K562 (cell line): Measurements from ENCODE around the gene GUCA1A. TPM values are rescaled to one million over a fixed set of nuclear protein-coding genes. Genes with fewer than 3 reads are reported as not detected.

Source experiments
- ATAC-seq: fragments of 200-7000 bp; cut with Tn5 transposase; 3 replicates; pipeline ENCODE4 v1.9.1; 2020; ENCODE audit warnings: moderate library complexity
- BruUV-seq: library from RNA; stranded (reverse); fragments of 400-500 nt; replicated peaks from 2 replicates; lab custom pipeline; 2021; lab: Mats Ljungman, UMichigan
- CTCF ChIA-PET: fragments of 300-600 bp; formaldehyde crosslinking; extraction: SDS; loops from one replicate; lab custom pipeline; 2021; ENCODE audit warnings: low intra/inter-chr PET ratio; lab: Yijun Ruan, JAX
- POLR2A ChIA-PET: fragments of 300-600, 350-650 bp; sonication (Branson Sonifier 250); formaldehyde crosslinking; extraction: SDS; loops from one replicate; lab custom pipeline; 2021; ENCODE audit warnings: antibody characterized with exemption, inconsistent platforms; lab: Yijun Ruan, JAX
- DNase-seq, 4 experiments: peaks; one replicate each; pipeline versions ENCODE4 v3.0.0 to v3.0.0-alpha.2; 2011 to 2018; ENCODE audit warnings: low spot score in 3 of 4, mixed read lengths in 3 of 4; ENCODE audit errors: extremely low read depth in 1 of 4
- FAIRE-seq: peaks from 2 replicates; lab custom pipeline; 2011; peaks lifted over from hg19 to GRCh38; lab: Jason Lieb, UNC
- H2AFZ ChIP-seq: 2 replicates; pipeline ENCODE4 v1.6.0; 2011; ENCODE audit warnings: low read depth, low read length, control low read depth, inconsistent platforms
- H3K27ac ChIP-seq: fragments of 200-600 bp; 3 replicates; pipeline ENCODE4 v1.8.0; 2011; ENCODE audit warnings: low read depth, mild to moderate bottlenecking, control low read depth, inconsistent platforms, low read length, moderate library complexity, mixed read lengths; ENCODE audit errors: extremely low read depth
- H3K27me3 ChIP-seq, 2 experiments: fragments of 300-600 bp in 1 of 2; 2 replicates in 1 of 2; 3 replicates in 1 of 2; pipeline versions ENCODE4 v1.6.0 to v1.8.0; 2011; ENCODE audit warnings: inconsistent platforms in 2 of 2, low read length in 2 of 2, mild to moderate bottlenecking in 1 of 2, mixed read lengths in 1 of 2, moderate library complexity in 1 of 2; ENCODE audit not compliant: control insufficient read depth in 2 of 2, insufficient read depth in 2 of 2
- H3K36me3 ChIP-seq: fragments of 300-600 bp; 3 replicates; pipeline ENCODE4 v1.8.0; 2011; ENCODE audit warnings: mild to moderate bottlenecking, low read length, inconsistent platforms; ENCODE audit not compliant: control insufficient read depth, insufficient read depth
- H3K4me1 ChIP-seq, 2 experiments: fragments of 200-600 bp in 1 of 2; replicated peaks in 1 of 2; 2 replicates in 1 of 2; 3 replicates in 1 of 2; pipeline versions ENCODE4 v1.5.1 to v1.8.0; 2011; ENCODE audit warnings: inconsistent platforms in 2 of 2, low read length in 2 of 2, mild to moderate bottlenecking in 1 of 2, mixed read lengths in 1 of 2, moderate library complexity in 1 of 2; ENCODE audit not compliant: control insufficient read depth in 2 of 2, insufficient read depth in 2 of 2
- H3K4me2 ChIP-seq: 2 replicates; pipeline ENCODE4 v1.6.1; 2011; ENCODE audit warnings: low read length, control low read depth, inconsistent platforms, mixed read lengths; ENCODE audit not compliant: insufficient read depth
- H3K4me3 ChIP-seq: fragments of 200-600 bp; sonication (generic), shearing (Covaris generic); 2 replicates; pipeline ENCODE4 v1.5.1; 2016; ENCODE audit warnings: control low read depth, inconsistent platforms
- H3K79me2 ChIP-seq: fragments of 200-600 bp; 3 replicates; pipeline ENCODE4 v1.8.0; 2011; ENCODE audit warnings: low read length, inconsistent platforms; ENCODE audit not compliant: control insufficient read depth, insufficient read depth
- H3K9ac ChIP-seq, 2 experiments: 2 replicates each; pipeline versions ENCODE4 v1.6.0 to v1.6.1; 2011; ENCODE audit warnings: low read depth in 2 of 2, low read length in 2 of 2, control low read depth in 1 of 2, inconsistent platforms in 1 of 2, mild to moderate bottlenecking in 1 of 2, mixed read lengths in 1 of 2; ENCODE audit not compliant: insufficient read depth in 1 of 2
- H3K9me1 ChIP-seq: one replicate; pipeline ENCODE4 v1.6.0; 2011; ENCODE audit warnings: inconsistent platforms, mild to moderate bottlenecking, low read length, moderate library complexity; ENCODE audit not compliant: control insufficient read depth, insufficient read depth
- H3K9me3 ChIP-seq: replicated peaks from 2 replicates; pipeline ENCODE4 v1.5.1; 2011; ENCODE audit warnings: low read depth, low read length, inconsistent platforms; ENCODE audit not compliant: control insufficient read depth, insufficient read depth
- H4K20me1 ChIP-seq: replicated peaks from 2 replicates; pipeline ENCODE4 v1.6.1; 2011; ENCODE audit warnings: low read length, inconsistent platforms, mixed read lengths; ENCODE audit not compliant: control insufficient read depth, insufficient read depth
- CAMTA2 ChIP-seq: fragments of 250-450 bp; sonication (Bioruptor Pico); conservative IDR thresholded peaks from 2 replicates; pipeline ENCODE4 v1.5.1; 2022
- CEBPG ChIP-seq, 3 experiments: fragments of 200-800 bp in 1 of 3; sonication (Bioruptor generic) in 1 of 3; sonication (generic) in 1 of 3; formaldehyde crosslinking in 1 of 3; IDR thresholded peaks in 2 of 3; conservative IDR thresholded peaks in 1 of 3; 2 replicates each; pipeline versions ENCODE4 v1.6.1 to v1.8.0; 2016 to 2022; ENCODE audit warnings: missing compliant biosample characterization in 2 of 3, missing genetic modification characterization in 2 of 3, mild to moderate bottlenecking in 1 of 3, missing genetic modification reagents in 1 of 3
- CREB3L1 ChIP-seq: fragments of 450-650 bp; IDR thresholded peaks from 2 replicates; pipeline ENCODE4 v1.6.1; 2014; ENCODE audit warnings: low read depth, mild to moderate bottlenecking, moderate library complexity, borderline replicate concordance
- TBP ChIP-seq: optimal IDR thresholded peaks from 2 replicates; pipeline ENCODE3; 2011; ENCODE audit warnings: low read depth, low read length, improper control_type of control experiment
- ZNF124 ChIP-seq: sonication (generic); formaldehyde crosslinking; IDR thresholded peaks from 2 replicates; pipeline ENCODE4 v1.8.1; 2022; ENCODE audit warnings: missing genetic modification reagents
- ZNF133 ChIP-seq: fragments of 250-450 bp; sonication (Bioruptor Pico); IDR thresholded peaks from 2 replicates; pipeline ENCODE4 v1.4.0; 2020; ENCODE audit warnings: mild to moderate bottlenecking
- ZNF384 ChIP-seq: IDR thresholded peaks from 2 replicates; pipeline ENCODE4 v1.6.1; 2012; ENCODE audit warnings: low read depth, low read length, improper control_type of control experiment
- WGBS: fragments of 100-300 bp; shearing (Covaris generic); methylation state at CpG from one replicate; pipeline ENCODE4 v1.1.6; 2016; ENCODE audit warnings: low coverage, mixed read lengths; ENCODE audit not compliant: insufficient coverage; ENCODE audit errors: missing lambda C conversion rate; 5-methylcytosine and 5-hydroxymethylcytosine counted together
- in situ Hi-C: fragments of 300-500 bp; cut with MboI; formaldehyde crosslinking; loops from 4 replicates; pipeline ENCODE4 v1.15.0; 2018; ENCODE audit warnings: inconsistent platforms, mixed read lengths
- intact Hi-C: fragments of 100-400 bp; cut with micrococcal nuclease; formaldehyde crosslinking; loops from 2 replicates; pipeline ENCODE4 v1.14.2; 2022
- polyA plus RNA-seq, 8 experiments: library from polyadenylated mRNA; depleted of rRNA in 4 of 8; stranded (reverse) in 5 of 8; unstranded in 3 of 8; fragments of >200 nt; fragmentation: Nextera tagmentation in 2 of 8; fragmentation: Illumina TruSeq in 1 of 8; extraction: Ambion mirVana in 2 of 8; extraction: Trizol in 1 of 8; gene quantifications; 2 replicates each; pipeline versions ENCODE4 v1.2.1 to v1.2.3, GENCODE V29; 2011 to 2014; ENCODE audit warnings: inconsistent platforms in 1 of 8, missing spikeins in 1 of 8
- total RNA-seq, 7 experiments: library from RNA; depleted of rRNA in 6 of 7; stranded (reverse); fragments of >200 nt in 6 of 7; fragmentation: Illumina TruSeq in 2 of 7; extraction: Trizol in 2 of 7; gene quantifications; 2 replicates each; pipeline versions ENCODE4 v1.2.1 to v1.2.3, GENCODE V29; 2011 to 2021; ENCODE audit warnings: low replicate concordance in 1 of 7

GUCA1A gene
- total and polyA plus RNA-seq, 9 of the 15 experiments (the other 6 are each of a cell fraction or from before 2014, with no cell fraction given) = not detected

GRCh38 chr6:42155293-42155692, 17.9 kb upstream of the GUCA1A start:
- in situ Hi-C loops (no loop called here), intact Hi-C loops (no loop called here)
- ChIA-PET POLR2A (interaction anchor here (0.6 to 0.9 kb wide), 3 partner anchors 68 to 380 kb away, joined by 3 to 4 read pairs (median 3); no protein-coding TSS in a partner anchor), CTCF (no interaction called here)
- Histone ChIP-seq H3K36me3 (no peaks in the 10 kb centered on the region; the same call in 2 of the 3 replicates), H3K4me2 (no peak overlapping the region), H2AFZ (no peak overlapping the region), H4K20me1 (no peaks in the 10 kb centered on the region), H3K27me3 (peaks cover 3 to 29% of the 10 kb centered on the region in 2 experiments; a peak in 4 of 5 replicates), H3K9me1 (no peaks in the 10 kb centered on the region), H3K27ac (no peak overlapping the region), H3K9ac (0 out of 4 replicates have a peak overlapping the region, but pooled peaks of 1 of the 2 experiments have one; percentile 13), H3K4me3 (no peak overlapping the region), H3K79me2 (no peaks in the 10 kb centered on the region), H3K4me1 (peaks cover 0 to 7% of the 10 kb centered on the region in 2 experiments; a peak in 3 of 5 replicates), H3K9me3 (no peaks in the 10 kb centered on the region)
- DNase-seq (no peak), ATAC-seq (no peak), FAIRE-seq (no peak)
- TF ChIP-seq ZNF384 (no peak), CAMTA2 (CRISPR knock-in tag) (no peak), CEBPG (CRISPR knock-in tag; IDR thresholded peaks at IDR 0.05) (0 out of 2 replicates have a peak, but pooled peaks have one; percentile 52), CEBPG (tag; conservative IDR thresholded peaks at IDR 0.05 in 1 of 2, IDR thresholded peaks at IDR 0.05 in 1 of 2) (0 out of 4 replicates have a peak, but pooled peaks of 1 of the 2 experiments have one; percentile 7), ZNF124 (no peak)
- BruUV-seq = no TSS peak
- 19% methylated on average over 4 of the region's 4 CpGs for WGBS

GRCh38 chr6:42156638-42157037, 16.5 kb upstream of the GUCA1A start:
- H3K9ac ChIP-seq = peak overlapping the region in 1 of 2 experiments; percentile 75; a peak in 1 of 4 replicates
- no peaks in the 10 kb centered on the region for H3K9me1 ChIP-seq
- whole genome bisulfite sequencing = 15% methylated on average over 3 of the region's 3 CpGs
- peaks cover 5 to 36% of the 10 kb centered on the region in 2 experiments; a peak in 4 of 5 replicates for H3K27me3 ChIP-seq
- H3K4me1 ChIP-seq = peaks cover 0 to 7% of the 10 kb centered on the region in 2 experiments; a peak in 3 of 5 replicates
- H3K79me2 ChIP-seq = no peaks in the 10 kb centered on the region
- no peaks in the 10 kb centered on the region for H3K9me3 ChIP-seq
- FAIRE-seq (no peak), ATAC-seq (no peak), DNase-seq (no peak)
- H3K36me3 ChIP-seq = no peaks in the 10 kb centered on the region; the same call in 2 of the 3 replicates
- no peak overlapping the region; the same call in 1 of the 2 replicates for H3K4me2 ChIP-seq
- no peaks in the 10 kb centered on the region for H4K20me1 ChIP-seq
- intact Hi-C loops (no loop called here), in situ Hi-C loops (no loop called here)
- BruUV-seq = no TSS peak
- ChIA-PET POLR2A (interaction anchor here (0.6 to 0.9 kb wide), 4 partner anchors 9 to 106 kb away, joined by 3 to 4 read pairs (median 4); partner anchors contain the start of gene TAF8), CTCF (no interaction called here)
- peak overlapping the region; percentile 2; the same call in 1 of the 2 replicates for H2AFZ ChIP-seq
- H3K4me3 ChIP-seq = no peak overlapping the region
- no peak overlapping the region for H3K27ac ChIP-seq
- TF ChIP-seq ZNF133 (CRISPR knock-in tag) (no peak), CREB3L1 (no peak), TBP (no peak)
